Spleen (tissue), 7 donors: ENCODE results near the gene KTI12.
"Not testable (repeated sequence)": the region's sequence is repeated elsewhere in the genome, so short reads cannot be mapped to it uniquely, and the experiment has no call there.

ENCODE experiments used
- POLR2A ChIP-seq, 3 donors: fragments of 450-650 bp; IDR thresholded peaks; one replicate each; pipeline ENCODE4 v1.5.1; 2017; ENCODE audit warnings: antibody characterized with exemption in 3 of 3, mild to moderate bottlenecking in 1 of 3
- POLR2AphosphoS5 ChIP-seq, 3 donors: sonication (generic); formaldehyde crosslinking; IDR thresholded peaks; one replicate each; pipeline ENCODE4 v1.5.1; 2017; ENCODE audit warnings: antibody characterized with exemption in 3 of 3
- TF ChIP-seq, protein P1 (sequence below), 11 experiments: fragments of 200-600 bp in 7 of 11; fragments of 450-650 bp in 4 of 11; sonication (generic) in 4 of 11; IDR thresholded peaks in 8 of 11; conservative IDR thresholded peaks in 3 of 11; 1 replicate in 7 of 11; 2 replicates in 4 of 11; pipeline versions ENCODE4 v1.4.0 to v1.8.0; 2016 to 2021; ENCODE audit warnings: antibody characterized with exemption in 11 of 11, inconsistent platforms in 4 of 11, mild to moderate bottlenecking in 1 of 11
- donor health status: DM: no; HTN: no; CAD: no; lungs with moderate emphysema.
- donor health status: DM: no; HTN: no; CAD: no.
- donor health status: DM: no; HTN: no; CAD: no.

- TF ChIP-seq, protein P1, sequence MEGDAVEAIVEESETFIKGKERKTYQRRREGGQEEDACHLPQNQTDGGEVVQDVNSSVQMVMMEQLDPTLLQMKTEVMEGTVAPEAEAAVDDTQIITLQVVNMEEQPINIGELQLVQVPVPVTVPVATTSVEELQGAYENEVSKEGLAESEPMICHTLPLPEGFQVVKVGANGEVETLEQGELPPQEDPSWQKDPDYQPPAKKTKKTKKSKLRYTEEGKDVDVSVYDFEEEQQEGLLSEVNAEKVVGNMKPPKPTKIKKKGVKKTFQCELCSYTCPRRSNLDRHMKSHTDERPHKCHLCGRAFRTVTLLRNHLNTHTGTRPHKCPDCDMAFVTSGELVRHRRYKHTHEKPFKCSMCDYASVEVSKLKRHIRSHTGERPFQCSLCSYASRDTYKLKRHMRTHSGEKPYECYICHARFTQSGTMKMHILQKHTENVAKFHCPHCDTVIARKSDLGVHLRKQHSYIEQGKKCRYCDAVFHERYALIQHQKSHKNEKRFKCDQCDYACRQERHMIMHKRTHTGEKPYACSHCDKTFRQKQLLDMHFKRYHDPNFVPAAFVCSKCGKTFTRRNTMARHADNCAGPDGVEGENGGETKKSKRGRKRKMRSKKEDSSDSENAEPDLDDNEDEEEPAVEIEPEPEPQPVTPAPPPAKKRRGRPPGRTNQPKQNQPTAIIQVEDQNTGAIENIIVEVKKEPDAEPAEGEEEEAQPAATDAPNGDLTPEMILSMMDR (IDR thresholded peaks at IDR 0.05 in 8 of 11, conservative IDR thresholded peaks at IDR 0.05 in 3 of 11): not testable (repeated sequence)
- TF ChIP-seq POLR2AphosphoS5, POLR2A (IDR thresholded peaks at IDR 0.05): not testable (repeated sequence)
These were observed 43.7 kb upstream of the KTI12 start for GRCh38 chr1:52077277-52077676.
